RKO (cell line): ENCODE measurements around the gene CDC16.
"Not testable (repeated sequence)": the region's sequence is repeated elsewhere in the genome, so short reads cannot be mapped to it uniquely, and the experiment has no call there.

Source experiments
- DNase-seq: peaks from one replicate; pipeline ENCODE4 v3.0.0-alpha.2; 2016; ENCODE audit warnings: low spot score

The CDC16 gene

DNA sequence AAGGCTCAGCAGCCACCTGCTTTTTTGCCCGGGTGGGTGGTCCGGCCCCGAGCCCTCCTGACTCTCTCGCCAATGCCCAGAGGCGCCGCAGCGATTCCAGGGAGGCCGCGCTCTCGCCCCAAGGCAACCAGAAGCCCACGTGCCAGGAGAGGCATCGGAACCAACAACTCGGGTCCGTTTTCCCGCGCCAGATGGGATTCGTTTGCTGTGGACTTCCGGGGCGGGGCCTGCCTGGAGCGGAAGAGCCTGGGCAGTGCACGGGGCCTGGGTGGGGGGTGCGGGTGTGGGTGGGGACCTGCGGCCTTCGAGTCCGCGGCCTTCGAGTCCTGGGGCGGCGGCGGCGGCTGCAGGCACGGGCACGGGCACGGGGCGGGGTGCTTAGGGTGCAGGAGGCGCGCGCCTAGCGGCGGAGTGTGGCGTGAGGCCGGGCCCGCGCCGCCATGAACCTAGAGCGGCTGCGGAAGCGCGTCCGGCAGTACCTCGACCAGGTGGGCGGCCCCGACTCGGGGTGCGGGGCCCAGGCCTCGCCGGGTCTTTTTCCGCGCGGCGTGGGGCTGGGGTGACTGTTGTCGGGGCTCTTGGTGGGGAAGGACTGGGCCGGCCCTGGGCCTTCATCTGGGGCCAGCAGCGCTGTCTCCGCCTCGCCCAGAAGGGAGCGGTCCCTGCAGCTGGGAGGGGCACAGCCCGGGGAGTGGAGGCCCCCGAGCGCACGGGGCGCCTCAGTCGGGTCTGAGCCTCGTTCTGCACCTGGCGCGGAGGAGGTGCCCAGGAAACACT is at the start of gene CDC16:
Gene CDC16 (plus strand): TSS at position 253 of the 777 bp plus-strand sequence. CDS start 188 bp downstream, at position 441.
- DNase-seq, result peak; percentile 95

DNA sequence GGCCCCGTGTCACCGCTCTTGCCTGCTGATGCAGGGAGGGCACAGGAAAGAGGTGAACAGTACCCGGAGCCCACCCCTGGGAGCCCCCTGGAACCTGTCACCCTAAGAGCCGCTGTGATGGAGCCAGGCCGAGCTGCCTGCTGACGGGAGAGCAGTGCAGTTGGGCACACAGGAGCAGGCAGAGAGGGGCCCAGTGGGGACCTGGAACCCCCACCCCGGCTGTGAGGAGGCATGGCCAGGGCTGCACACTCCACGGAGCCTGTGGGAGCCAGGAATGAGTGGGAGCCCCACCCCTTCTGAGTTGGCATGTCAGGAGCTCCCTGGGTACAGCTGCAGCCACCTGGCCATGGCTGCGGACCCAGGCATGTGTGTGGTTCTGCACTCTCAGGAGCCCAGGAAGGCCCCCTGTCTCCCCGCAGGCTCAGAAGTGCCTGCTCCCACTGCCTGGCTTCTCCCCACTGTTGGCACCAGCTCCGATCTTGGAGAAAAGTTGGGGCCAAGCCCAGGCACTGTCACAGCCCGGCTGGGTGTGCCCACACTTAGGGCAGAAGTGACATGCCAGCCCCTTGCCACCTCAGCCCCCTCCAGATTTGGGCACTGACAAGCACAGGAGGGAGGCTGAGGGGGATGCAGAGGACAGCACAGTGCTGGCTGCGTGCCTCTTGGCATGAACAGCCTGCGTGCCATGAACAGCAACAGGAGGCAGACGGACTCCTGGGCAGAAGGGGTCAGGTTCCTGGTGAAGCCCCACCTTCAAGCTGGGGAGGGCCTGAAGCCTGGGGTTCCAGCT is 49.3 kb upstream of the CDC16 start:
- no peak for DNase-seq

GRCh38 chr13:114194853-114195252 is 39.8 kb upstream of the CDC16 start:
- DNase-seq, result no peak

DNA sequence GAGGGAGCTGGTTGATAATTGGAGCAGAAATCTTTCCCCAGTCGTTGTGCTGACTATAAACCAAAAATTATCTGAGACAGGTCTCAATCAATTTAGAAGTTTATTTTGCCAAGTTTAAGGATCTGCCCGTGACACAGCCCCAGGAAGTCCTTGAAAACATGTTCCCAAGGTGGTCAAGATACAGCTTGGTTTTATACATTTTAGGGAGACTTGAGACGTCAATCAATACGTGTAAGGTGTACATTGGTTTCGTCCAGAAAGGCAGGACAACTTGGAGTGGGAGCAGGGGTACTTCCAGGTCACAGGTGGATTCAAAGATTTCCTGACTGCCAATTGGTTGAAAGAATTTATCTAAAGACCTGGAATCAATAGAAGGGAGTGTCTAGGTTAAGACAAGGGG is 38.1 kb upstream of the CDC16 start:
- DNase-seq, result no peak

GRCh38 chr13:114198556-114198955 is 36.1 kb upstream of the CDC16 start:
- no peak for DNase-seq

DNA sequence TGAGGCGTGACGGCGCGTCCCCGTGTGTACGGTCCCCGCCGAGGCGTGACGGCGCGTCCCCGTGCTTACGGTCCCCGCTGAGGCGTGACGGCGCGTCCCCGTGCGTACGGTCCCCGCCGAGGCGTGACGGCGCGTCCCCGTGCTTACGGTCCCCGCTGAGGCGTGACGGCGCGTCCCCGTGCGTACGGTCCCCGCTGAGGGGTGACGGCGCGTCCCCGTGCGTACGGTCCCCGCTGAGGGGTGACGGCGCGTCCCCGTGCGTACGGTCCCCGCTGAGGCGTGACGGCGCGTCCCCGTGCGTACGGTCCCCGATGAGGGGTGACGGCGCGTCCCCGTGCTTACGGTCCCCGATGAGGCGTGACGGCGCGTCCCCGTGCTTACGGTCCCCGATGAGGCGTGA is 35.2 kb upstream of the CDC16 start:
- not testable (repeated sequence) for DNase-seq

- DNase-seq, result no peak
Measured at GRCh38 chr13:114199954-114200353, 34.7 kb upstream of the CDC16 start.

DNA sequence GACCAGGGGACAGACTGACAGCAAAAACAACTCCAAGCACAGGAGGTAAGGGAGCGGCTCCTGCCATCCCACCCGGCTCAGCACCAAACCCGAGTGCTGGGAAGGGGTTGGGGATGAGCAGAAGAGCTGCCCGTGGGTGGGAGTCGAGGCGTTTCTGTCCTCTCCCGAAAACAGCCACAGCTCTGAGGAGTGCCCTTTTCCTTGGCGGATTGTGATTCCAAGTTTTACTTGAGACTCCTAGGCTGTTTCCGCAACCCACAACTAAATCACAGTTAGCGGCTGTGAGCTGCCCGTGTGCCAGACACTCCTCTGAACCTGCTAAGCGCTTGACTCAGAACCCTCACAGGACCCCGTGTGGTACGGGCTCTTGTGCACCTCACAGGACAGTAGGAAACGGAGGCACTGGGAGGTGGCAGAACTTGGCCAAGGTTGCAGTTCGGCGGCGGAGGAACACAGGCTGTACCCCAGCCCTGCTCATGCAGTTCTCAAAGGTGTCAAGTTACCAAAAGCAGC is 34.2 kb upstream of the CDC16 start:
- no peak for DNase-seq

- DNase-seq, result no peak
Measured at GRCh38 chr13:114202581-114202980, 32.1 kb upstream of the CDC16 start.

DNA sequence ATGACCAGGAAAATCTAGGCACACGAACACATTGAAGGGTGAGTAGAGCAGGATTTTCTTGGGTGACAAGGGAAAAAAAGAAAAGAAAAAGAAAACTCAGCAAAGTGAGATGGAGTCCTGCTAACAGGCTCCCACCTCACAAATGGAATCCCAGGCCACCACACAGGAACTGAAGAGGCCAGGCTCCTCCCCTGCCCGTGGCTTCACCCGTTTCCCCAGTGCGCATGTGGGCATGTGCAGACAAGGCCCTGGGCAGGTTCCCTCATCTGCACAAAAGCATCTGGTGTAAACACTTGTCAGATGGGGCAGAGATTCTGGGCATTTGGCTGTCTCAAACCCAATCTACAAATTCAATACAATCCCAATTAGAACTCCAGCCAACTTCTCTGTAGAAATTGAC is 31.2 kb upstream of the CDC16 start:
- no peak for DNase-seq

GRCh38 chr13:114204894-114205293 is 29.8 kb upstream of the CDC16 start:
- DNase-seq, result no peak

- DNase-seq, result no peak
Measured at GRCh38 chr13:114208134-114208533, 26.6 kb upstream of the CDC16 start.

DNA sequence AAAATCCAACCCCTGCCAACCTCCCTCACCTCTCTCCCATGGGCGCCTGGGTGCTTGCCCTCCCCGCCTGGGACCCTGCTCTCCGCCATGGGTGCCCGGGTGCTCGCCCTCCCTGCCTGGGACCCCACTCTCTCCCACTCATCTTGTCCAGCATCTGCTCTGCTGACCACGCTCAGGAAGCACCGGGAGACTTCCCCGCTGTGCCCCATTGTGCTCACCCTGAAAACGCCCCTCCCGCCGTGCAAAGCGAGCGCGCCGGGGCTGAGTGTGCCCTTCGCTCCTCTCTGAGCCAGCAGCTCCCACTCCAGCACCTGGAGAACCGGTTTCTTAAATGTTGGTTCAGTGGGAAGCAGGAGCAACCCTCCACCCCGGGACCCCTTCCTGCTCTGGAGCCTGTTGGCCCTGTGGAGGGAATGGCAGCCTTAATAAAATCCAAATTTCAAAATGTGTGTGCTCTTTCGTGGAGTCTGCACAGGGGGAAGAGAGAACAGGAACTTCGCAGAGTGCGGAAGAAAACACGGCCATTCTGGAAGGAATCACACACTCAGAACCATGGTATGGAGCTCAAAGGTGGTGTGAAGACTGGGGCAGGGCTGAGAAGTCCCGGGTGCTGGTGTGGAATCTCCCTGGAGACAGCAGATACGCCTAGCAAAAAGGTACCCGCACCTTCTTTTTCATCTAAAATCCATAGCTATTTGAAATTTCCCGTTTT is 23.1 kb upstream of the CDC16 start:
- DNase-seq, result no peak

- peak; percentile 71 for DNase-seq
Measured at GRCh38 chr13:114212158-114212495, 22.6 kb upstream of the CDC16 start.

DNA sequence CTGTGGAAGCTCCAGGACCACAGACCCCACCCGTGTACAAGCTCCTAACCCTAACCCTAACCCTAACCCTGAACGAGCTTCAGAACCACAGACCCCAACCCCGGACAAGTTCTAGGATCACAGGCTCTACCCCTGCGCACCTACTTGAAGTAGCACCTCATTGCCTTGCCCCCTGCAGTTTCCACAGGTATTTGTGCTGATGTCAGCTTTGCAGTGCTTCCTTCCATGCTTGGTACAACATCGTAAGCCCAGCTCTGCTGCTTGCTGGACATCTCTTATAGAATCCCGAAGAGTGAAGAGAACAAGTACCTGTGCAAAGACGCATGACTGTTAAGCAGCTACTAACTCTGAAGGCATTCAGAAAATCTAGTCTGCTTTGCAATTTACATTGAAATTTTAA is 20.7 kb upstream of the CDC16 start:
- DNase-seq, result no peak

- DNase-seq, result no peak
Measured at GRCh38 chr13:114219392-114219791, 15.3 kb upstream of the CDC16 start.

- DNase-seq, result no peak
Measured at GRCh38 chr13:114222461-114222968, 12.2 kb upstream of the CDC16 start.

DNA sequence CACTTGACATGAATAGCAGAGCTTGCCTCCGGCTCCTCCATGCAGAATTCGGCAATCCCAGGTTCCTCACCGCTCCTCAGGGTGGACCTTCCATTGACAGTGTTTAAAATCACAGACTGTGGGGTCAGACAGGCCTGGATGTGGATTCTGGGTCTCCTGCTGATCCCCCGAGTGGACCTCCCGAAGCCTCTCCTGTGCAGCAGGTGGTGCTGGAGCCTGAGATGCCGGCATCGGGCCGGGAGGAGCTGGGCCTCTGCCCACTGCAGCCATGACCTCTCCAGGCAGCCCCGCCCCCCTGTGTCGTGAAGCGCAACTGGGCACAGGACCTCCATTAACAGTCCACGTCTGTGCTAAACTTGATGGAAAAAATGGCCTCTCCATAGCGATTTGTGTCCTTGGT is 10.5 kb upstream of the CDC16 start:
- DNase-seq, result no peak

- no peak for DNase-seq
Measured at GRCh38 chr13:114225610-114226009, 9.1 kb upstream of the CDC16 start.

DNA sequence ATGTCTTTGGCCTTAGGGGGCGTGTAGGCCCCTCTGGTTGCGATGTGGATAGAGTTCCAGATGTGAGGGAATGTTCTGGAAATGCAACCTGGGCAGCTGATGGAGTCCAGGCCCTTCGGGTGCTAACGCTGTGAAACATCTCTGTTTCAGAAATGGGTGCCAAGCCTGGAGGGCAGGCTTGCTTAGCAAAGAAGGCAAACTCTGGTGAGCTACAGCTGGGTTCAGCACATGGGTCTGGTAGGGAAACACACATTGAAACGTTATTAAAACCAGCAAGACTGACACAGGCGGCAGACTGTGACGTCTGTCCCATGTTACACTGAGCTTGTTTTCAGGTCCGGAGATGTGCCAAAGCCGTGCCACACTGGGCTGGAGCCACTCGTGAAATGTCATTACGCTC is 8.6 kb upstream of the CDC16 start:
- no peak for DNase-seq

DNA sequence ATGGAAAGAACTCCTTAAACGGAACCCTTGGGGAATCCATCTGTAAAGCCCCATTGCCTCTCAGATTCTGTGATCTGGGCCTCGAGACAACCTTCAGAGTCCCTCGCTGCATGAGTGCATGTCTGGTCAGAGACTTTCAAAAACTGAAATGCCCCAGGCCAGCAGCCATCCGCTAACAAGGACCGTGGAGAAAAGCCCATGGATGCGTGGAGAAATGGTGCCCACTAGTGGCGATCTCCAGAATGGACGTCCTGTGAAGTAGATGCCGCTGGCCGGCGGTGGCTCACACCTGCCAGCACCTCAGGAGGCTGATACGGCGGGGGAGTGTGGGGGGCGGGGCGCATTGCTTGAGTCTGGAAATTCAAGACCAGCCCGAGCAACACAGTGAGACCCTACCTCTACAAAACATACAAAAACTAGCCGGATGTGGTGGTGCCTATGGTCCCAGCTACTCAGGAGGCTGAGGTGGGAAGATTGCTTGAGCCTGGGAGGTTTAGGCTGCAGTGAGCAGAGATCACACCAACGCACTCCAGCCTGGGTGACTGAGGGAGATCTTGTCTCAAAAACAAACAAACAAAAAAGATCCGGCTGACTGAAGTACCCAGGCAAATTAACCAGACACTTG is 7.9 kb upstream of the CDC16 start:
- peak; percentile 80 for DNase-seq

DNA sequence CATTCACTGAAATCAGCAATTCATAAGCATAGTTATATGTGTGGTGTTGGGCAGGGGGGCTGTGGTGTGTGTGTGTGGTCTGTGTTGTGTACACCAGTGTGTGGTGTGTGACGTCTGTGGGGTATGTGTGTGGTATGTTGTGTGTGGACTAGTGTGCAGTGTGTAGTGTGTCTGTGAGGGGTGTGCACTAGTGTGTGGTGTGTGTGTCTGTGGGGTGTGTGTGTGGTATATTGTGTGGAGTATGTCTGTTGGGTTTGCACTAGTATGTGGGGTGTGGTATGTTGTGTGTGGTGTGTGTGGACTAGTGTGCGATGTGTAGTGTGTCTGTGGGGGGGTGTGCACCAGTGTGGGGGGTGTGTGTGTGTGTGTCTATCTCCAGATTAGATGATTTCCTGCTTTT is 7.2 kb upstream of the CDC16 start:
- no peak for DNase-seq
